SK-N-SH treated with all-trans-retinoic acid at 6 μM for 48 hours (cell line): ENCODE data around the gene TSHZ2.

Source experiments
- ATAC-seq: fragments of 200-7000 bp; cut with Tn5 transposase; 3 replicates; pipeline ENCODE4 v1.9.1; 2020; ENCODE audit warnings: mild to moderate bottlenecking, moderate library complexity
- ARNTL ChIP-seq: fragments of 450-650 bp; formaldehyde crosslinking; IDR thresholded peaks from 2 replicates; pipeline ENCODE4 v1.5.0; 2020; ENCODE audit warnings: low read depth, mild to moderate bottlenecking, moderate library complexity, borderline replicate concordance
- BACH2 ChIP-seq: fragments of 250-450 bp; sonication (Bioruptor Pico); IDR thresholded peaks from 2 replicates; pipeline ENCODE4 v1.9.0; 2021; ENCODE audit warnings: mild to moderate bottlenecking, borderline replicate concordance
- CSDC2 ChIP-seq: fragments of 250-450 bp; sonication (Bioruptor Pico); IDR thresholded peaks from 2 replicates; pipeline ENCODE4 v1.5.0; 2020; ENCODE audit warnings: mild to moderate bottlenecking, moderate library complexity
- ESRRG ChIP-seq: fragments of 250-450 bp; sonication (Bioruptor Pico); IDR thresholded peaks from 2 replicates; pipeline ENCODE4 v1.6.1; 2021; ENCODE audit warnings: mild to moderate bottlenecking
- GLIS3 ChIP-seq: fragments of 250-450 bp; sonication (Bioruptor Pico); IDR thresholded peaks from 2 replicates; pipeline ENCODE4 v1.5.0; 2020; ENCODE audit warnings: mild to moderate bottlenecking, moderate library complexity
- ISL1 ChIP-seq: fragments of 250-450 bp; sonication (Bioruptor Pico); IDR thresholded peaks from 2 replicates; pipeline ENCODE4 v2.1.2; 2022; ENCODE audit warnings: mild to moderate bottlenecking, moderate library complexity
- PPARA ChIP-seq: fragments of 250-450 bp; sonication (Bioruptor Pico); IDR thresholded peaks from 2 replicates; pipeline ENCODE4 v1.5.0; 2020; ENCODE audit warnings: mild to moderate bottlenecking, borderline replicate concordance
- RARB ChIP-seq: fragments of 250-450 bp; sonication (Bioruptor Pico); IDR thresholded peaks from 2 replicates; pipeline ENCODE4 v1.8.0; 2021; ENCODE audit warnings: mild to moderate bottlenecking, moderate library complexity
- TCF4 ChIP-seq: fragments of 250-450 bp; sonication (Bioruptor Pico); IDR thresholded peaks from 2 replicates; pipeline ENCODE4 v1.8.0; 2021; ENCODE audit warnings: mild to moderate bottlenecking, moderate library complexity, borderline replicate concordance
- ZC3H10 ChIP-seq: fragments of 250-450 bp; sonication (Bioruptor Pico); IDR thresholded peaks from 2 replicates; pipeline ENCODE4 v1.5.1; 2021; ENCODE audit warnings: mild to moderate bottlenecking, moderate library complexity
- ZFP3 ChIP-seq: fragments of 250-450 bp; sonication (Bioruptor Pico); IDR thresholded peaks from 2 replicates; pipeline ENCODE4 v1.5.0; 2020; ENCODE audit warnings: mild to moderate bottlenecking, moderate library complexity
- ZFP30 ChIP-seq: fragments of 450-650 bp; formaldehyde crosslinking; IDR thresholded peaks from 2 replicates; pipeline ENCODE4 v1.5.0; 2022; ENCODE audit warnings: mild to moderate bottlenecking, moderate library complexity
- ZNF565 ChIP-seq: fragments of 450-650 bp; formaldehyde crosslinking; conservative IDR thresholded peaks from 2 replicates; pipeline ENCODE4 v1.5.0; 2020; ENCODE audit warnings: low read depth, mild to moderate bottlenecking, moderate library complexity
- ZNF70 ChIP-seq: fragments of 450-650 bp; formaldehyde crosslinking; IDR thresholded peaks from 2 replicates; pipeline ENCODE4 v1.5.0; 2020; ENCODE audit warnings: mild to moderate bottlenecking, moderate library complexity
- ZNF8 ChIP-seq: fragments of 450-650 bp; formaldehyde crosslinking; IDR thresholded peaks from 2 replicates; pipeline ENCODE4 v1.5.0; 2020; ENCODE audit warnings: mild to moderate bottlenecking, moderate library complexity
- TF ChIP-seq, protein P1 (sequence below): fragments of 250-450 bp; sonication (Bioruptor Pico); IDR thresholded peaks from 2 replicates; pipeline ENCODE4 v1.5.0; 2020; ENCODE audit warnings: mild to moderate bottlenecking, moderate library complexity
- TF ChIP-seq, protein P2 (sequence below): fragments of 250-450 bp; sonication (Bioruptor Pico); IDR thresholded peaks from 2 replicates; pipeline ENCODE4 v1.5.1; 2020; ENCODE audit warnings: low read depth, mild to moderate bottlenecking, moderate library complexity
- TF ChIP-seq, protein P3 (sequence below): fragments of 250-450 bp; sonication (Bioruptor Pico); IDR thresholded peaks from 2 replicates; pipeline ENCODE4 v1.5.1; 2021; ENCODE audit warnings: mild to moderate bottlenecking, moderate library complexity
- TF ChIP-seq, protein P4 (sequence below): fragments of 250-450 bp; sonication (Bioruptor Pico); IDR thresholded peaks from 2 replicates; pipeline ENCODE4 v1.8.0; 2020; ENCODE audit warnings: mild to moderate bottlenecking, moderate library complexity, borderline replicate concordance
- TF ChIP-seq, protein P5 (sequence below): fragments of 250-450 bp; sonication (Bioruptor Pico); IDR thresholded peaks from 2 replicates; pipeline ENCODE4 v1.8.0; 2021; ENCODE audit warnings: low read depth, mild to moderate bottlenecking, moderate library complexity, borderline replicate concordance

TSHZ2 gene

DNA sequence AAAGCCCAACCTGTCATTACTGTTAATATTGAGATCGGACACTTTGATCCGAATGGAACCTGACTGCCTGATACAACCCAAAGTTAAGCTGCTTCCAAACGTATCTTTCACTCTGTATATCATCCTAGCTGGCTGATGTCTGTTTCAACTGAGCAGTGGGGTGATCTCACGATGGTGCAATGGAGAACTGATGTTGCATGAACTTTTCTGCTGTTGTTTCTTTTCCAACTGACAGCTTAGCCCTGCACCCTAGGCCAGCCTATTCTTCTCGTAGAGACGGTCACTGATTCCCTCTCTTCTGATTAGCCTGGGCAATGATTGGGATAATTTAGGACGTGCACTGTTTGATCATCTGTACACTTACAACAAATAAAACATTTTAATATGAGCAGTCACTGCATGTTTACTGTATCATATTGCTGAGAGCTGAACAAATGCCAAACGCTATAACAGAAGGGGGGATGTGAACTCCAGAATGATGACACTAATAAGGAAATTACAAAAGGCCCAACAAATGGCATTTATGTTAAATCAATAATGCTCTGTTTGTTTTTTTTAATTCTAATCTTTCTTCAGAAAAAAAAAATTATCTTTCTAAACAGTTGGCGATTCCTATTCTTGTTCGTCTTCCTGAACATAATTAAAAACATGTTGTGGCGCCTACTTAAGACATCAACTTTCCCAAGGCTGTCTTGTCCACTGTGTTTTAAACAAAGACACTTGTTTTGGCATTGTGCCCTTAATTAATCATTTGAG is 436.7 kb downstream of the TSHZ2 start:
- no peak for TF ChIP-seq ZNF8 (CRISPR knock-in tag)
- TF ChIP-seq, all 23 proteins: peak for 0
- ATAC-seq, result no peak

DNA sequence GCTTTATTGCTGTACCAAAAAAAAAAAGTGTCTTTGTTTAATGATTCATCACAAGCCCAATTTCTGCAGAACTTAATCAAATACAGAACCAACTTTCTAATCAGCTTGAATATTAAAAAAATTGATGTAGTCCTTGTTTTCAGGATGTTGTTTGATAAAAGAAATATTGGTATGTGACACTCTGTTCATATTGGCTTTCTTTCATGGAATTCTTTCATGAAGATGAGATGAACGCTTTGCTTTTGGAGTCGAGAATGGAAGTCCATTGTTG is 437.2 kb downstream of the TSHZ2 start:
- no peak for ATAC-seq
- no peak for TF ChIP-seq RARB (CRISPR knock-in tag)

DNA sequence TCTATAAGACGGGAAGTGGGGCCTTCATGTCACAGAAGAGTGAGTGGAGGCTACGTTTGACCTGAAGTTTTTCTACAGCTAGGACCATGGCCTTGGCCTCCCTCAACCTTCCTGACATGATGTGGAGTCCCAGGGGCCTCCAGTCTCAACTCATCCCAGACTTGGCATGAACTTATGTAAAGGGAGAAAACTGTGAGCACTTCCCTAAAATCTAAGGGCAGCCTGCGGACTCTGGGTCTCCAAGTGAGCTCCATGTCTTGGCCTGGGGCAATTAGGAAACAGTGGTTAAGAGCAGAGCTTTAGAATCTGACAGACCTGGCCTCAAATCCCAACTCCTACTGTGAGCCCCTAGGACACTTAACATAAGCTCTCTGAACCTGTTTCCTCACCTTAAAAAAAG is 439.0 kb downstream of the TSHZ2 start:
- TF ChIP-seq, protein P1, sequence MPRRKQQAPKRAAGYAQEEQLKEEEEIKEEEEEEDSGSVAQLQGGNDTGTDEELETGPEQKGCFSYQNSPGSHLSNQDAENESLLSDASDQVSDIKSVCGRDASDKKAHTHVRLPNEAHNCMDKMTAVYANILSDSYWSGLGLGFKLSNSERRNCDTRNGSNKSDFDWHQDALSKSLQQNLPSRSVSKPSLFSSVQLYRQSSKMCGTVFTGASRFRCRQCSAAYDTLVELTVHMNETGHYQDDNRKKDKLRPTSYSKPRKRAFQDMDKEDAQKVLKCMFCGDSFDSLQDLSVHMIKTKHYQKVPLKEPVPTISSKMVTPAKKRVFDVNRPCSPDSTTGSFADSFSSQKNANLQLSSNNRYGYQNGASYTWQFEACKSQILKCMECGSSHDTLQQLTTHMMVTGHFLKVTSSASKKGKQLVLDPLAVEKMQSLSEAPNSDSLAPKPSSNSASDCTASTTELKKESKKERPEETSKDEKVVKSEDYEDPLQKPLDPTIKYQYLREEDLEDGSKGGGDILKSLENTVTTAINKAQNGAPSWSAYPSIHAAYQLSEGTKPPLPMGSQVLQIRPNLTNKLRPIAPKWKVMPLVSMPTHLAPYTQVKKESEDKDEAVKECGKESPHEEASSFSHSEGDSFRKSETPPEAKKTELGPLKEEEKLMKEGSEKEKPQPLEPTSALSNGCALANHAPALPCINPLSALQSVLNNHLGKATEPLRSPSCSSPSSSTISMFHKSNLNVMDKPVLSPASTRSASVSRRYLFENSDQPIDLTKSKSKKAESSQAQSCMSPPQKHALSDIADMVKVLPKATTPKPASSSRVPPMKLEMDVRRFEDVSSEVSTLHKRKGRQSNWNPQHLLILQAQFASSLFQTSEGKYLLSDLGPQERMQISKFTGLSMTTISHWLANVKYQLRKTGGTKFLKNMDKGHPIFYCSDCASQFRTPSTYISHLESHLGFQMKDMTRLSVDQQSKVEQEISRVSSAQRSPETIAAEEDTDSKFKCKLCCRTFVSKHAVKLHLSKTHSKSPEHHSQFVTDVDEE (CRISPR knock-in tag), result no peak
- TF ChIP-seq ZC3H10 (CRISPR knock-in tag), result no peak
- ATAC-seq, result no peak

DNA sequence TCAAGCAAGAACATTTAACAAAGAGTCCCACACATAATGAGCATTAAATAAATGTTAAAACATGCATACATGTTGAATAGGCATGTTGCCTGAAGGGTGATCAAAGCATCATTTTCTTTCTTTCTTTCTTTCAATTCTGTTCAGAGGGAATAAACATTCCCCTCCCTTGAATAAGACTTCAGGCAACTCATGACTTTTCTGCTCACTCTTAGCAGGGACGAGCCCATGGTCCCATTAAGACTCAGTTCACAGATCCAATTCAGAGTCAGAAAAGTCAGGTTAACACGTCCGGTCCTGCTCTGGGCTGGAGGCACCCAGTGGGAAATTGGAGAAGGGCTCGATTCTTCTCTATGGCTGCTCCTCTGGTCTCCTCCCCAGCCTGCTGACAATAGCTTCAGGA is 439.7 kb downstream of the TSHZ2 start:
- no peak for TF ChIP-seq TCF4 (CRISPR knock-in tag)
- TF ChIP-seq BACH2 (CRISPR knock-in tag), result no peak
- TF ChIP-seq ZC3H10 (CRISPR knock-in tag), result no peak
- TF ChIP-seq RARB (CRISPR knock-in tag), result no peak
- no peak for TF ChIP-seq CSDC2
- TF ChIP-seq, protein P2, sequence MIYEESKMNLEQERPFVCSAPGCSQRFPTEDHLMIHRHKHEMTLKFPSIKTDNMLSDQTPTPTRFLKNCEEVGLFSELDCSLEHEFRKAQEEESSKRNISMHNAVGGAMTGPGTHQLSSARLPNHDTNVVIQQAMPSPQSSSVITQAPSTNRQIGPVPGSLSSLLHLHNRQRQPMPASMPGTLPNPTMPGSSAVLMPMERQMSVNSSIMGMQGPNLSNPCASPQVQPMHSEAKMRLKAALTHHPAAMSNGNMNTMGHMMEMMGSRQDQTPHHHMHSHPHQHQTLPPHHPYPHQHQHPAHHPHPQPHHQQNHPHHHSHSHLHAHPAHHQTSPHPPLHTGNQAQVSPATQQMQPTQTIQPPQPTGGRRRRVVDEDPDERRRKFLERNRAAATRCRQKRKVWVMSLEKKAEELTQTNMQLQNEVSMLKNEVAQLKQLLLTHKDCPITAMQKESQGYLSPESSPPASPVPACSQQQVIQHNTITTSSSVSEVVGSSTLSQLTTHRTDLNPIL (CRISPR knock-in tag), result no peak
- TF ChIP-seq, protein P1 (CRISPR knock-in tag), result no peak
- no peak for TF ChIP-seq ESRRG (CRISPR knock-in tag)
- no peak for TF ChIP-seq ZFP3 (CRISPR knock-in tag)
- TF ChIP-seq ZFP30 (CRISPR knock-in tag), result no peak
- TF ChIP-seq GLIS3, result no peak
- TF ChIP-seq, protein P3, sequence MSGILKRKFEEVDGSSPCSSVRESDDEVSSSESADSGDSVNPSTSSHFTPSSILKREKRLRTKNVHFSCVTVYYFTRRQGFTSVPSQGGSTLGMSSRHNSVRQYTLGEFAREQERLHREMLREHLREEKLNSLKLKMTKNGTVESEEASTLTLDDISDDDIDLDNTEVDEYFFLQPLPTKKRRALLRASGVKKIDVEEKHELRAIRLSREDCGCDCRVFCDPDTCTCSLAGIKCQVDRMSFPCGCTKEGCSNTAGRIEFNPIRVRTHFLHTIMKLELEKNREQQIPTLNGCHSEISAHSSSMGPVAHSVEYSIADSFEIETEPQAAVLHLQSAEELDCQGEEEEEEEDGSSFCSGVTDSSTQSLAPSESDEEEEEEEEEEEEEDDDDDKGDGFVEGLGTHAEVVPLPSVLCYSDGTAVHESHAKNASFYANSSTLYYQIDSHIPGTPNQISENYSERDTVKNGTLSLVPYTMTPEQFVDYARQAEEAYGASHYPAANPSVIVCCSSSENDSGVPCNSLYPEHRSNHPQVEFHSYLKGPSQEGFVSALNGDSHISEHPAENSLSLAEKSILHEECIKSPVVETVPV (CRISPR knock-in tag), result no peak
- TF ChIP-seq ARNTL (CRISPR knock-in tag), result no peak
- TF ChIP-seq, all 23 proteins: peak for 0
- no peak for ATAC-seq

DNA sequence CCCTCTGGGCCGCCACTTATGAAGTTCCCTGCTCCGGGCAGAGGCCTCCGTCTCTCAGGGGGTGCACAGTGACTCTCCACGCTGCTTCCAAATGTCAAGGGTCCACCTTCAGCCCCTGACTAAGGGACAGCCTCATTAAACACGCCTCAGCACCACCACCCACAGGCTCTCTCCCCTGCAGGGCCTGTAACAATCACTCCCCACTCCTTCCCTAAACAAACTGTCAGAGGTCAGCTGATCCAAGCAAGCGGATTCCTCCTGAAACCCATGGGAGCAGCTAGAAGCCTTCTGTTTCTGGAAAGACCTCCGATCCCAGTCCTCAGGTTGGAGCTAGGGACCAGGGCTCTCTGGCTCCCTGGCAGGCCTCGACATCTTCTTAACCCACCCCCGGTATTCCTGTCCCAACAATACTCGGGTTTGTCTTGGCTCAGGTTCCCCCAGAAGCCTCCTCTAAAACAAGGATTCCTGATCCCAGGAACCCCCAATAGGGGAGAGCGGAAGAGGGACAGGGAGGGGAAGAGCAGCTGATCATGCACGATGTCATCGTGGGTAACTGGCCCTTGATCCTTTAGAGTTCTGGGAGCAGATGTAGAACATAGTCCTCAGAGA is 440.5 kb downstream of the TSHZ2 start:
- ATAC-seq, result no peak
- TF ChIP-seq ZFP30 (CRISPR knock-in tag), result no peak
- TF ChIP-seq ZC3H10 (CRISPR knock-in tag), result no peak
- no peak for TF ChIP-seq ZNF70 (CRISPR knock-in tag)
- TF ChIP-seq ZFP3 (CRISPR knock-in tag), result no peak

DNA sequence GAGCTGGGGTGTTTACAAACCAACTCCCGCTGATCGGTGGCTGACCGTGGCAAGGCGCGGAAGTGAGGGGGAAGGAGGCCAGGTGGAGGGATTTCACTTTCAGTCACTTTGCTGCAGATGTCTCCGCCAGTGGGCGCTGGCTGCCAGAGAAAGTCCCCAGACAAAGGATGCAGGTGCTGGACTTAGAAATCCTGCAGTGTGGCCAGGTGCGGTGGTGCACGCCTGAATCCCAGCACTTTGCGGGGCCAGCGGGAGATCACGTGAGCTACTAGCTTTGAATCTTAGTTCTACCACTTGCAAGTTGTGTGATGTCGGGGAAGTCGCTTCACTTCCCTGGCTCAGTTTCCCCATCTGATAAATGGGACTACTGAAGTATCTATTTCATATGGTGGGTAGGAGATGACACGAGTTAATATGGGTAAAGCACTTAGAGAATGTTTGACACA is 441.1 kb downstream of the TSHZ2 start:
- no peak for ATAC-seq
- TF ChIP-seq BACH2 (CRISPR knock-in tag) (no peak), ISL1 (no peak), PPARA (CRISPR knock-in tag) (no peak), ZNF565 (CRISPR knock-in tag) (no peak), CSDC2 (no peak), RARB (CRISPR knock-in tag) (no peak), ESRRG (CRISPR knock-in tag) (no peak), ZNF70 (CRISPR knock-in tag) (no peak), GLIS3 (no peak)
- TF ChIP-seq, protein P4, sequence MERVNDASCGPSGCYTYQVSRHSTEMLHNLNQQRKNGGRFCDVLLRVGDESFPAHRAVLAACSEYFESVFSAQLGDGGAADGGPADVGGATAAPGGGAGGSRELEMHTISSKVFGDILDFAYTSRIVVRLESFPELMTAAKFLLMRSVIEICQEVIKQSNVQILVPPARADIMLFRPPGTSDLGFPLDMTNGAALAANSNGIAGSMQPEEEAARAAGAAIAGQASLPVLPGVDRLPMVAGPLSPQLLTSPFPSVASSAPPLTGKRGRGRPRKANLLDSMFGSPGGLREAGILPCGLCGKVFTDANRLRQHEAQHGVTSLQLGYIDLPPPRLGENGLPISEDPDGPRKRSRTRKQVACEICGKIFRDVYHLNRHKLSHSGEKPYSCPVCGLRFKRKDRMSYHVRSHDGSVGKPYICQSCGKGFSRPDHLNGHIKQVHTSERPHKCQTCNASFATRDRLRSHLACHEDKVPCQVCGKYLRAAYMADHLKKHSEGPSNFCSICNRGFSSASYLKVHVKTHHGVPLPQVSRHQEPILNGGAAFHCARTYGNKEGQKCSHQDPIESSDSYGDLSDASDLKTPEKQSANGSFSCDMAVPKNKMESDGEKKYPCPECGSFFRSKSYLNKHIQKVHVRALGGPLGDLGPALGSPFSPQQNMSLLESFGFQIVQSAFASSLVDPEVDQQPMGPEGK, result no peak
- TF ChIP-seq, protein P5, sequence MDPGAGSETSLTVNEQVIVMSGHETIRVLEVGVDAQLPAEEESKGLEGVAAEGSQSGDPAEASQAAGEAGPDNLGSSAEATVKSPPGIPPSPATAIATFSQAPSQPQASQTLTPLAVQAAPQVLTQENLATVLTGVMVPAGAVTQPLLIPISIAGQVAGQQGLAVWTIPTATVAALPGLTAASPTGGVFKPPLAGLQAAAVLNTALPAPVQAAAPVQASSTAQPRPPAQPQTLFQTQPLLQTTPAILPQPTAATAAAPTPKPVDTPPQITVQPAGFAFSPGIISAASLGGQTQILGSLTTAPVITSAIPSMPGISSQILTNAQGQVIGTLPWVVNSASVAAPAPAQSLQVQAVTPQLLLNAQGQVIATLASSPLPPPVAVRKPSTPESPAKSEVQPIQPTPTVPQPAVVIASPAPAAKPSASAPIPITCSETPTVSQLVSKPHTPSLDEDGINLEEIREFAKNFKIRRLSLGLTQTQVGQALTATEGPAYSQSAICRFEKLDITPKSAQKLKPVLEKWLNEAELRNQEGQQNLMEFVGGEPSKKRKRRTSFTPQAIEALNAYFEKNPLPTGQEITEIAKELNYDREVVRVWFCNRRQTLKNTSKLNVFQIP (CRISPR knock-in tag), result no peak
